ENCODE data around the gene MRPL4. TPM values are rescaled to one million over a fixed set of nuclear protein-coding genes. Genes with fewer than 3 reads are reported as not detected.
A peak's percentile ranks its signal among the peaks of the same experiment; 100 is the strongest.

MRPL4 gene
- total RNA-seq, 4 donors from 2014 or later: 44.1 to 89.6 (median 62.5) TPM

GRCh38 chr19:10292206-10292788 is 40.3 kb downstream of the MRPL4 start:
- intact Hi-C loops (cut with DNase I; ENCODE audit: low total_unique reads): no loop called here
- TF ChIP-seq CTCF (IDR thresholded peaks at IDR 0.05) (no peak), POLR2A (IDR thresholded peaks at IDR 0.05) (no peak), POLR2AphosphoS5 (IDR thresholded peaks at IDR 0.05) (no peak)
- Histone ChIP-seq H3K27me3 (peaks cover 99% of the 10 kb centered on the region), H3K36me3 (no peaks in the 10 kb centered on the region), H3K4me1 (peaks cover 47 to 73% (median 67%) of the 10 kb centered on the region in 4 donors), H3K27ac (no peak overlapping the region), H3K9me3 (no peaks in the 10 kb centered on the region), H3K4me3 (peak overlapping the region in 2 of 4 donors; percentile 36 to 41)
- peak; percentile 91 for DNase-seq
- WGBS, 2 donors (ENCODE audit: low coverage in 1 of 2): 1% methylated on average over 30 of the region's 45 CpGs; no CpG with 5 or more reads in 1 of the 2 donors
- in situ Hi-C loops (cut with MboI; ENCODE audit: low pct_ligation_motif_present in 1 of 4, low pct_unique_long_range_greater_than_20kb in 1 of 4, low sequenced_read_pairs in 3 of 4): no loop called here

- peak; percentile 14 for DNase-seq
- H3K4me3 ChIP-seq: peak overlapping the region in 2 of 4 donors; percentile 36 to 41
- H3K27me3 ChIP-seq: peaks cover 97% of the 10 kb centered on the region
- TF ChIP-seq EP300 (IDR thresholded peaks at IDR 0.05; ENCODE audit: low read depth) (no peak), POLR2A (IDR thresholded peaks at IDR 0.05) (no peak), POLR2AphosphoS5 (IDR thresholded peaks at IDR 0.05) (no peak), CTCF (IDR thresholded peaks at IDR 0.05) (no peak)
- in situ Hi-C loops (cut with MboI; ENCODE audit: low pct_ligation_motif_present in 1 of 4, low pct_unique_long_range_greater_than_20kb in 1 of 4, low sequenced_read_pairs in 3 of 4) (no loop called here), intact Hi-C loops (cut with DNase I; ENCODE audit: low total_unique reads) (no loop called here)
- H3K9me3 ChIP-seq: no peaks in the 10 kb centered on the region
- H3K36me3 ChIP-seq: no peaks in the 10 kb centered on the region
- peaks cover 47 to 68% (median 65%) of the 10 kb centered on the region in 4 donors for H3K4me1 ChIP-seq
- H3K27ac ChIP-seq: no peak overlapping the region
- WGBS, 2 donors (ENCODE audit: low coverage in 1 of 2): 23% methylated on average over 53 of the region's 56 CpGs; no CpG with 5 or more reads in 1 of the 2 donors
Measured at GRCh38 chr19:10292789-10293636, 41.0 kb downstream of the MRPL4 start.

GRCh38 chr19:10293637-10294367 is 41.8 kb downstream of the MRPL4 start:
- intact Hi-C loops (cut with DNase I; ENCODE audit: low total_unique reads) (no loop called here), in situ Hi-C loops (cut with MboI; ENCODE audit: low pct_ligation_motif_present in 1 of 4, low pct_unique_long_range_greater_than_20kb in 1 of 4, low sequenced_read_pairs in 3 of 4) (no loop called here)
- 37% methylated on average over 45 of the region's 49 CpGs; no CpG with 5 or more reads in 1 of the 2 donors for WGBS, 2 donors (ENCODE audit: low coverage in 1 of 2)
- Histone ChIP-seq H3K4me1 (peaks cover 44 to 60% (median 60%) of the 10 kb centered on the region in 4 donors), H3K9me3 (no peaks in the 10 kb centered on the region), H3K27ac (no peak overlapping the region), H3K4me3 (no peak overlapping the region), H3K36me3 (no peaks in the 10 kb centered on the region), H3K27me3 (peaks cover 95% of the 10 kb centered on the region)
- DNase-seq: no peak
- TF ChIP-seq POLR2AphosphoS5 (IDR thresholded peaks at IDR 0.05): no peak
- no peak for TF ChIP-seq CTCF (IDR thresholded peaks at IDR 0.05)
- no peak for TF ChIP-seq POLR2A (IDR thresholded peaks at IDR 0.05)
- no peak for TF ChIP-seq EP300 (IDR thresholded peaks at IDR 0.05; ENCODE audit: low read depth)

- H3K36me3 ChIP-seq: no peaks in the 10 kb centered on the region
- 23% methylated on average over 25 of the region's 25 CpGs; no CpG with 5 or more reads in 1 of the 2 donors for WGBS, 2 donors (ENCODE audit: low coverage in 1 of 2)
- H3K27me3 ChIP-seq: peaks cover 95% of the 10 kb centered on the region
- peaks cover 39 to 55% (median 54%) of the 10 kb centered on the region in 4 donors for H3K4me1 ChIP-seq
- peak in 1 of 5 experiments; percentile 15 for TF ChIP-seq CTCF (IDR thresholded peaks at IDR 0.05)
- no peak for TF ChIP-seq POLR2A (IDR thresholded peaks at IDR 0.05)
- H3K4me3 ChIP-seq: no peak overlapping the region
- in situ Hi-C loops (cut with MboI; ENCODE audit: low pct_ligation_motif_present in 1 of 4, low pct_unique_long_range_greater_than_20kb in 1 of 4, low sequenced_read_pairs in 3 of 4) (no loop called here), intact Hi-C loops (cut with DNase I; ENCODE audit: low total_unique reads) (no loop called here)
- H3K27ac ChIP-seq: no peak overlapping the region
- DNase-seq: peak; percentile 33
- H3K9me3 ChIP-seq: no peaks in the 10 kb centered on the region
Measured at GRCh38 chr19:10294368-10294697, 42.3 kb downstream of the MRPL4 start.
